PC-3 (cell line): ENCODE measurements around the gene ACY1. TPM values are rescaled to one million over a fixed set of nuclear protein-coding genes. Genes with fewer than 3 reads are reported as not detected.

ENCODE experiments used
- ATAC-seq: fragments of 200-7000 bp; cut with Tn5 transposase; 2 replicates; pipeline ENCODE4 v1.9.1; 2020; ENCODE audit warnings: mild to moderate bottlenecking, moderate library complexity
- BruUV-seq: library from RNA; stranded (reverse); fragments of 400-500 nt; replicated peaks from 2 replicates; lab custom pipeline; 2021; lab: Mats Ljungman, UMichigan
- CTCF ChIA-PET: fragments of 300-600 bp; sonication (Branson Sonifier 250); formaldehyde crosslinking; loops from one replicate; lab custom pipeline; 2022; ENCODE audit warnings: antibody characterized with exemption; lab: Charles Lee
- POLR2A ChIA-PET: fragments of 300-600 bp; sonication (Branson Sonifier 250); formaldehyde crosslinking; loops from one replicate; lab custom pipeline; 2022; ENCODE audit warnings: antibody characterized with exemption; ENCODE audit not compliant: unreplicated experiment; lab: Charles Lee
- DNase-seq: peaks from one replicate; pipeline ENCODE4 v3.0.0-alpha.2; 2015
- H2AFZ ChIP-seq: fragments of 300-600 bp; sonication (generic); 2 replicates; pipeline ENCODE4 v1.6.0; 2016; ENCODE audit warnings: antibody characterized with exemption, low read length
- H3F3A ChIP-seq: fragments of 300-600 bp; sonication (generic); one replicate; pipeline ENCODE4 v1.6.0; 2017; ENCODE audit warnings: antibody characterized with exemption, low read length, control low read depth, mild to moderate bottlenecking; ENCODE audit not compliant: unreplicated experiment
- H3K27ac ChIP-seq: fragments of 300-600 bp; sonication (generic); 2 replicates; pipeline ENCODE4 v1.5.1; 2016; ENCODE audit warnings: mild to moderate bottlenecking, low read length
- H3K27me3 ChIP-seq: fragments of 300-600 bp; sonication (generic); 2 replicates; pipeline ENCODE4 v1.6.1; 2016; ENCODE audit warnings: low read length, mixed read lengths
- H3K36me3 ChIP-seq: fragments of 300-600 bp; sonication (generic); 2 replicates; pipeline ENCODE4 v1.6.1; 2016; ENCODE audit warnings: low read depth, mixed run types, low read length, mixed read lengths
- H3K4me1 ChIP-seq: fragments of 300-600 bp; sonication (generic); 2 replicates; pipeline ENCODE4 v1.5.1; 2016; ENCODE audit warnings: low read length; ENCODE audit not compliant: insufficient read depth
- H3K4me2 ChIP-seq: fragments of 300-600 bp; sonication (generic); 2 replicates; pipeline ENCODE4 v1.6.0; 2016; ENCODE audit warnings: low read length
- H3K4me3 ChIP-seq: fragments of 300-600 bp; sonication (generic); 2 replicates; pipeline ENCODE4 v1.5.1; 2016; ENCODE audit warnings: mild to moderate bottlenecking, low read length, mixed read lengths
- H3K79me2 ChIP-seq: fragments of 300-600 bp; sonication (generic); 2 replicates; pipeline ENCODE4 v1.6.1; 2017; ENCODE audit warnings: low read length, mixed read lengths
- H3K9ac ChIP-seq: fragments of 300-600 bp; sonication (generic); 2 replicates; pipeline ENCODE4 v1.6.0; 2016; ENCODE audit warnings: mild to moderate bottlenecking, low read length
- H3K9me2 ChIP-seq: fragments of 300-600 bp; sonication (generic); replicated peaks from 2 replicates; pipeline ENCODE4 v1.6.1; 2016; ENCODE audit warnings: mixed run types, low read length, mixed read lengths
- H3K9me3 ChIP-seq: fragments of 300-600 bp; sonication (generic); 2 replicates; pipeline ENCODE4 v1.6.1; 2016; ENCODE audit warnings: low read length, mixed read lengths
- H4K20me1 ChIP-seq: fragments of 300-600 bp; sonication (generic); 2 replicates; pipeline ENCODE4 v1.6.1; 2016; ENCODE audit warnings: low read length, mixed read lengths
- EZH2 ChIP-seq: fragments of 300-600 bp; sonication (generic); IDR thresholded peaks from one replicate; pipeline ENCODE4 v1.6.1; 2017; ENCODE audit warnings: antibody characterized with exemption, mild to moderate bottlenecking, low read length; ENCODE audit not compliant: unreplicated experiment
- EZH2phosphoT487 ChIP-seq: fragments of 300-600 bp; sonication (generic); IDR thresholded peaks from 2 replicates; pipeline ENCODE4 v1.6.1; 2018; ENCODE audit warnings: mild to moderate bottlenecking, antibody characterized with exemption, low read length, borderline replicate concordance
- intact Hi-C: fragments of 100-400 bp; cut with micrococcal nuclease; formaldehyde crosslinking; loops from 2 replicates; pipeline ENCODE4 v1.9.0; 2023
- total RNA-seq: library from RNA; depleted of rRNA; stranded (reverse); fragments of >200 nt; gene quantifications from 2 replicates; pipeline ENCODE4 v1.2.3, GENCODE V29; 2014
- TF ChIP-seq, protein P1 (sequence below): fragments of 300-600 bp; sonication (generic); conservative IDR thresholded peaks from 2 replicates; pipeline ENCODE4 v1.5.1; 2017; ENCODE audit warnings: antibody characterized with exemption, low read depth, mild to moderate bottlenecking, low read length

The ACY1 gene
- total RNA-seq, 1 experiment from 2014 or later, result 71.3 TPM

DNA sequence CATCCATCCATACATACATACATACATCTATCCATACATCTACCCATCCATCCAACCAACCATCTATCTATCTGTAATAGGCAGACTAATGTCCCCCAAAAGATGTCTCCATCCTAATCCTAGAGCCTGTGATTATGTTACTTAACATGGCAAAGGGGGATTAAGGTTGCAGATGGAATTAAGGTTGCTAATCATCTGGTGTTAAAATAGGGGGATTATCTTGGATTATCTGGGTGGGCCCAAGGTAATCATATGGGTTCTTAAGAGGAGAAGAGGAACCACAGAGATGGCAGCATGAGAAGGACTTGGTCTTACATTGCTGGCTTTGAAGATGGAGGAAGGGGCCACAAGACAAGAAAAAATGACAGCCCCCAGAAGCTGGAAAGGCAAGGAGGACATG lies 27.1 kb downstream of the ACY1 start:
- H3K27me3 ChIP-seq, result no peaks in the 10 kb centered on the region
- no peaks in the 10 kb centered on the region for H3K9me3 ChIP-seq
- no peak overlapping the region for H3K4me2 ChIP-seq
- no peaks in the 10 kb centered on the region for H4K20me1 ChIP-seq
- intact Hi-C loops, result no loop called here
- no peaks in the 10 kb centered on the region for H3K9me2 ChIP-seq
- TF ChIP-seq, protein P1, sequence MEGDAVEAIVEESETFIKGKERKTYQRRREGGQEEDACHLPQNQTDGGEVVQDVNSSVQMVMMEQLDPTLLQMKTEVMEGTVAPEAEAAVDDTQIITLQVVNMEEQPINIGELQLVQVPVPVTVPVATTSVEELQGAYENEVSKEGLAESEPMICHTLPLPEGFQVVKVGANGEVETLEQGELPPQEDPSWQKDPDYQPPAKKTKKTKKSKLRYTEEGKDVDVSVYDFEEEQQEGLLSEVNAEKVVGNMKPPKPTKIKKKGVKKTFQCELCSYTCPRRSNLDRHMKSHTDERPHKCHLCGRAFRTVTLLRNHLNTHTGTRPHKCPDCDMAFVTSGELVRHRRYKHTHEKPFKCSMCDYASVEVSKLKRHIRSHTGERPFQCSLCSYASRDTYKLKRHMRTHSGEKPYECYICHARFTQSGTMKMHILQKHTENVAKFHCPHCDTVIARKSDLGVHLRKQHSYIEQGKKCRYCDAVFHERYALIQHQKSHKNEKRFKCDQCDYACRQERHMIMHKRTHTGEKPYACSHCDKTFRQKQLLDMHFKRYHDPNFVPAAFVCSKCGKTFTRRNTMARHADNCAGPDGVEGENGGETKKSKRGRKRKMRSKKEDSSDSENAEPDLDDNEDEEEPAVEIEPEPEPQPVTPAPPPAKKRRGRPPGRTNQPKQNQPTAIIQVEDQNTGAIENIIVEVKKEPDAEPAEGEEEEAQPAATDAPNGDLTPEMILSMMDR, result no peak
- TF ChIP-seq EZH2 (no peak), EZH2phosphoT487 (no peak)
- POLR2A ChIA-PET, result no interaction called here
- ATAC-seq (no peak), DNase-seq (no peak)
- BruUV-seq, result no TSS peak
- no peak overlapping the region for H2AFZ ChIP-seq
- no peak overlapping the region for H3K9ac ChIP-seq
- no peaks in the 10 kb centered on the region for H3K79me2 ChIP-seq
- H3K36me3 ChIP-seq, result no peaks in the 10 kb centered on the region
- no peak overlapping the region for H3K4me3 ChIP-seq
- H3F3A ChIP-seq, result no peaks in the 10 kb centered on the region
- H3K4me1 ChIP-seq, result no peaks in the 10 kb centered on the region
- H3K27ac ChIP-seq, result no peak overlapping the region
- CTCF ChIA-PET, result no interaction called here

DNA sequence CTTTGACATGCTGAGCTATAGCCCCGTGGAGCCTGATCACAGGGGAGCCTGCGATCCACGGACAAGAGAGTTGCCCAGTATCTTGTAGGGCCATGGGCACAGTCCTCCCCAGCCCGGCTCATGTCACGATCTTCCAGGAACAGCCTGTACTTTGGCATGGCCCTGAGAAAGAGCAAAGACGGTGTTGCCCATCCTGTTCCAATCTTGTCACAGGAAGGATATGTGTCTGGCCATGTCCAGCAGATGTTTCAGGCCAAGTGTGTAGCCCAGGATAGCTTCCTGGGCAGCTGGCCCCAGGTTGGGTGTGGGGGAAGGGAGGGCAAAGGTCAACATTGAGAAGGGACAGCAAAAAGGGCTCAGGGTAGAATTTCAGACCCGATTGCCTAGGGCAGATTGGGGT lies 29.4 kb downstream of the ACY1 start:
- H3K27me3 ChIP-seq, result no peaks in the 10 kb centered on the region
- H3K9me2 ChIP-seq, result no peaks in the 10 kb centered on the region
- no peak overlapping the region for H2AFZ ChIP-seq
- no peaks in the 10 kb centered on the region for H3K36me3 ChIP-seq
- H3K9ac ChIP-seq, result no peak overlapping the region
- H3K9me3 ChIP-seq, result no peaks in the 10 kb centered on the region
- H3F3A ChIP-seq, result no peaks in the 10 kb centered on the region
- H4K20me1 ChIP-seq, result no peaks in the 10 kb centered on the region
- BruUV-seq, result no TSS peak
- H3K4me2 ChIP-seq, result no peak overlapping the region
- ATAC-seq, result no peak
- H3K4me1 ChIP-seq, result no peaks in the 10 kb centered on the region
- DNase-seq, result no peak
- no peaks in the 10 kb centered on the region for H3K79me2 ChIP-seq
- no peak for TF ChIP-seq EZH2phosphoT487
- TF ChIP-seq, protein P1, result no peak
- TF ChIP-seq EZH2, result no peak
- intact Hi-C loops, result no loop called here
- ChIA-PET POLR2A (no interaction called here), CTCF (interaction anchor here (0.6 kb wide), 1 partner anchor 40 kb away, joined by 3 read pairs; no protein-coding TSS in a partner anchor)
- H3K4me3 ChIP-seq, result no peak overlapping the region
- no peak overlapping the region for H3K27ac ChIP-seq

DNA sequence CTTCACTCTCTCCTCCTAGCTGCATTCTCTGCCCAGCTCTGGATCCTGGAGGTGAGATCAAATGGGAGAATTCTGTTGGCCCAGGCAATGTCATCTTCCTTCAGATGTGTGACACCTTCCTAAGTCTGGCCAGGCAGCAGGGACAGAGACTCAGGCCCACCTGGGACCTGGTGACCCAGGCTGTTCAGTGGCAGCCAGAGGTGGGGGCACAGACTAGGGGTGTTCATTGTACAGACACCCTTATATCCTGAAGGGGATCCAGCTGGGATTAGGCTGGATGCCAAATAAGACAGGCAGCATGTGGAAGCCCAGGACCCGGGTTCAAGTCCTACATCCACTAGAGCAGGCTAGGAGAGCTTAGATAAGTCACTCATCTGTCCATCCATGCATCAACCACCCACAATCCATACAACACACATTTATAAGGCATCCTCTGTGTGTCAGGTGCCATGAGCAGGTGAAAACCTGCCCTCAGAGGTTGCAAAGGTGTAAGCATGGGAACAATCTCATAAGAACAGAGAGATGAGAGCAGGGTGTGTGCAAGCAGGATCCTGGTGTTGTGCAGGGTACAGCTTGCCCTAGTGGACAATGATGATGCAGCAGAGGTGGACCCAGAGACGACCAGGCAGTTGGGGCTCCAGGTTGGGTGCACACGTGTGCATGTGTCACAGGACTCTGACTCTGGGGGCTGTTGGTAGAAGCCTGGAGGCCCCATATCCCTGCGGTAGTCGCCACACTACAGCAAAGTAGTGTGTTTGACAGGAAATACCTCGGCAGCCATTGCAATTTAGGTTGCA lies 30.7 kb downstream of the ACY1 start:
- Histone ChIP-seq H3K9me3 (no peaks in the 10 kb centered on the region), H3K9ac (no peak overlapping the region), H3K9me2 (no peaks in the 10 kb centered on the region), H3K79me2 (no peaks in the 10 kb centered on the region), H3K4me1 (no peaks in the 10 kb centered on the region), H4K20me1 (no peaks in the 10 kb centered on the region), H3K4me3 (no peak overlapping the region), H3K36me3 (no peaks in the 10 kb centered on the region), H3K27ac (no peak overlapping the region), H3K4me2 (no peak overlapping the region), H2AFZ (no peak overlapping the region), H3F3A (no peaks in the 10 kb centered on the region), H3K27me3 (no peaks in the 10 kb centered on the region)
- CTCF ChIA-PET, result interaction anchor here (0.6 kb wide), 1 partner anchor 128 kb away, joined by 3 read pairs; no protein-coding TSS in a partner anchor
- BruUV-seq, result no TSS peak
- no peak for TF ChIP-seq EZH2phosphoT487
- TF ChIP-seq, protein P1, result no peak
- no peak for TF ChIP-seq EZH2
- DNase-seq (no peak), ATAC-seq (no peak)
- intact Hi-C loops, result no loop called here
- POLR2A ChIA-PET, result no interaction called here
